Neutrophil (primary cell): ENCODE data around the gene ZBTB38.

ENCODE experiments used
- H3K27ac ChIP-seq: fragments of 200-600 bp; sonication (generic); 2 replicates; pipeline ENCODE4 v1.5.1; 2016; ENCODE audit warnings: mild to moderate bottlenecking, moderate library complexity
- H3K27me3 ChIP-seq: fragments of 200-600 bp; sonication (generic); 2 replicates; pipeline ENCODE4 v1.6.0; 2016; ENCODE audit warnings: mild to moderate bottlenecking
- H3K36me3 ChIP-seq: fragments of 200-600 bp; sonication (generic); 2 replicates; pipeline ENCODE4 v1.5.1; 2017
- H3K4me1 ChIP-seq, 2 experiments: fragments of 200-600 bp in 1 of 2; sonication (generic) in 1 of 2; 1 replicate in 1 of 2; 2 replicates in 1 of 2; pipeline versions ENCODE4 v1.5.1 to v1.6.1; 2013 to 2016; ENCODE audit warnings: low read depth in 1 of 2, low read length in 1 of 2, mild to moderate bottlenecking in 1 of 2, moderate library complexity in 1 of 2; ENCODE audit not compliant: control insufficient read depth in 1 of 2, insufficient read depth in 1 of 2
- H3K4me3 ChIP-seq, 2 experiments: fragments of 200-600 bp in 1 of 2; sonication (generic) in 1 of 2; 1 replicate in 1 of 2; 2 replicates in 1 of 2; pipeline ENCODE4 v1.5.1; 2013 to 2016; ENCODE audit warnings: low read depth in 1 of 2, low read length in 1 of 2, mild to moderate bottlenecking in 1 of 2, moderate library complexity in 1 of 2
- H3K9me3 ChIP-seq: fragments of 200-600 bp; sonication (generic); 2 replicates; pipeline ENCODE4 v1.5.1; 2016
- CTCF ChIP-seq: fragments of 200-600 bp; sonication (generic); IDR thresholded peaks from 2 replicates; pipeline ENCODE4 v1.5.1; 2016; ENCODE audit warnings: antibody characterized with exemption

ZBTB38 gene

GRCh38 chr3:141411251-141411771 is 43.0 kb downstream of the ZBTB38 start:
- peak overlapping the region; percentile 71 for H3K27ac ChIP-seq
- no peaks in the 10 kb centered on the region for H3K9me3 ChIP-seq
- no peaks in the 10 kb centered on the region for H3K27me3 ChIP-seq
- H3K4me1 ChIP-seq = peaks cover 42 to 56% of the 10 kb centered on the region in 2 experiments
- no peak overlapping the region for H3K4me3 ChIP-seq
- no peak for TF ChIP-seq CTCF
- H3K36me3 ChIP-seq = peaks cover 30% of the 10 kb centered on the region

- peaks cover 25% of the 10 kb centered on the region for H3K36me3 ChIP-seq
Observed at GRCh38 chr3:141412087-141412935, 44.0 kb downstream of the ZBTB38 start.

GRCh38 chr3:141412936-141413354 is 44.6 kb downstream of the ZBTB38 start:
- no peak for TF ChIP-seq CTCF
- H3K27me3 ChIP-seq = no peaks in the 10 kb centered on the region
- no peaks in the 10 kb centered on the region for H3K9me3 ChIP-seq
- peaks cover 38 to 51% of the 10 kb centered on the region in 2 experiments for H3K4me1 ChIP-seq
- H3K36me3 ChIP-seq = peaks cover 21% of the 10 kb centered on the region
- peak overlapping the region; percentile 71 for H3K27ac ChIP-seq
- no peak overlapping the region for H3K4me3 ChIP-seq

More at GRCh38 chr3:141412087-141412935, 44.0 kb downstream of the ZBTB38 start:
- H3K27me3 ChIP-seq = no peaks in the 10 kb centered on the region
- no peak for TF ChIP-seq CTCF
- H3K4me3 ChIP-seq = peak overlapping the region in 1 of 2 experiments; percentile 29
- H3K4me1 ChIP-seq = peaks cover 42 to 56% of the 10 kb centered on the region in 2 experiments
- no peaks in the 10 kb centered on the region for H3K9me3 ChIP-seq
- H3K27ac ChIP-seq = peak overlapping the region; percentile 71

GRCh38 chr3:141413391-141413790 is 45.1 kb downstream of the ZBTB38 start:
- H3K36me3 ChIP-seq = peaks cover 21% of the 10 kb centered on the region
- no peaks in the 10 kb centered on the region for H3K9me3 ChIP-seq
- no peak overlapping the region for H3K4me3 ChIP-seq
- no peaks in the 10 kb centered on the region for H3K27me3 ChIP-seq
- H3K4me1 ChIP-seq = peaks cover 37 to 46% of the 10 kb centered on the region in 2 experiments
- peak overlapping the region; percentile 71 for H3K27ac ChIP-seq
- no peak for TF ChIP-seq CTCF

- TF ChIP-seq CTCF = no peak
- H3K36me3 ChIP-seq = peaks cover 21% of the 10 kb centered on the region
- H3K27ac ChIP-seq = no peak overlapping the region
- H3K27me3 ChIP-seq = no peaks in the 10 kb centered on the region
- peaks cover 33 to 42% of the 10 kb centered on the region in 2 experiments for H3K4me1 ChIP-seq
- H3K9me3 ChIP-seq = no peaks in the 10 kb centered on the region
- no peak overlapping the region for H3K4me3 ChIP-seq
Observed at GRCh38 chr3:141413801-141414689, 45.7 kb downstream of the ZBTB38 start.
